Measurements from ENCODE around the gene DCBLD2. TPM values are rescaled to one million over a fixed set of nuclear protein-coding genes. Genes with fewer than 3 reads are reported as not detected.
A peak's percentile ranks its signal among the peaks of the same experiment; 100 is the strongest.

The DCBLD2 gene
- total and polyA plus RNA-seq, 9 of the 15 experiments (the other 6 are each of a cell fraction or from before 2014, with no cell fraction given) = 2.7 to 14.6 (median 7.4) TPM

GRCh38 chr3:98784666-98785600 lies 116.6 kb downstream of the DCBLD2 start:
- Histone ChIP-seq H2AFZ (ENCODE audit: low read depth, low read length) (no peak overlapping the region), H3K9me3 (replicated peaks; ENCODE audit: control insufficient read depth, insufficient read depth, low read depth, low read length) (no peaks in the 10 kb centered on the region), H4K20me1 (replicated peaks; ENCODE audit: control insufficient read depth, insufficient read depth, low read length) (no peaks in the 10 kb centered on the region), H3K9ac (ENCODE audit: insufficient read depth in 1 of 2, low read depth in 2 of 2, low read length in 2 of 2) (no peak overlapping the region), H3K9me1 (ENCODE audit: control insufficient read depth, insufficient read depth, low read length) (no peaks in the 10 kb centered on the region), H3K79me2 (ENCODE audit: control insufficient read depth, insufficient read depth, low read length) (no peaks in the 10 kb centered on the region), H3K27me3 (ENCODE audit: control insufficient read depth in 2 of 2, insufficient read depth in 2 of 2, low read length in 2 of 2) (0 out of 5 replicates have a peak, but pooled peaks cover 0 to 3% of the 10 kb centered on the region in 2 experiments), H3K4me1 (replicated peaks in 1 of 2; ENCODE audit: control insufficient read depth in 2 of 2, insufficient read depth in 2 of 2, low read length in 2 of 2) (no peaks in the 10 kb centered on the region), H3K36me3 (ENCODE audit: control insufficient read depth, insufficient read depth, low read length) (no peaks in the 10 kb centered on the region), H3K4me3 (no peak overlapping the region), H3K4me2 (ENCODE audit: insufficient read depth, low read length) (no peak overlapping the region), H3K27ac (ENCODE audit: extremely low read depth, low read depth, low read length) (no peak overlapping the region)
- DNase-seq (ENCODE audit: extremely low read depth in 1 of 4, low spot score in 3 of 4) (no peak), FAIRE-seq (no peak), ATAC-seq (no peak)
- POLR2A ChIA-PET = no interaction called here
- TF ChIP-seq CEBPG (CRISPR knock-in tag; IDR thresholded peaks at IDR 0.05) (no peak), CEBPG (tag; conservative IDR thresholded peaks at IDR 0.05 in 1 of 2, IDR thresholded peaks at IDR 0.05 in 1 of 2) (peak in 1 of 2 experiments; percentile 35; a peak in 3 of 4 replicates), CBX1 (IDR thresholded peaks at IDR 0.05; ENCODE audit: low read depth) (no peak)
- CTCF ChIA-PET (ENCODE audit: low intra/inter-chr PET ratio) = no interaction called here
- intact Hi-C loops (cut with micrococcal nuclease) (no loop called here), in situ Hi-C loops (cut with MboI) (no loop called here)
- WGBS (ENCODE audit: insufficient coverage, low coverage, missing lambda C conversion rate) = 0% methylated on average over 3 of the region's 3 CpGs
- BruUV-seq (replicated peaks) = no TSS peak

GRCh38 chr3:98784042-98784441 lies 117.5 kb downstream of the DCBLD2 start:
- FAIRE-seq = no peak
- no peak overlapping the region for H2AFZ ChIP-seq (ENCODE audit: low read depth, low read length)
- H4K20me1 ChIP-seq (replicated peaks; ENCODE audit: control insufficient read depth, insufficient read depth, low read length) = no peaks in the 10 kb centered on the region
- ChIA-PET CTCF (ENCODE audit: low intra/inter-chr PET ratio) (no interaction called here), POLR2A (no interaction called here)
- no peak overlapping the region for H3K4me2 ChIP-seq (ENCODE audit: insufficient read depth, low read length)
- H3K79me2 ChIP-seq (ENCODE audit: control insufficient read depth, insufficient read depth, low read length) = no peaks in the 10 kb centered on the region
- no peak overlapping the region for H3K27ac ChIP-seq (ENCODE audit: extremely low read depth, low read depth, low read length)
- no peaks in the 10 kb centered on the region for H3K9me1 ChIP-seq (ENCODE audit: control insufficient read depth, insufficient read depth, low read length)
- no peak for ATAC-seq
- H3K4me1 ChIP-seq (replicated peaks in 1 of 2; ENCODE audit: control insufficient read depth in 2 of 2, insufficient read depth in 2 of 2, low read length in 2 of 2) = no peaks in the 10 kb centered on the region
- 0% methylated on average over 4 of the region's 5 CpGs for WGBS (ENCODE audit: insufficient coverage, low coverage, missing lambda C conversion rate)
- intact Hi-C loops (cut with micrococcal nuclease) (no loop called here), in situ Hi-C loops (cut with MboI) (no loop called here)
- peaks cover 0 to 3% of the 10 kb centered on the region in 2 experiments; a peak in 1 of 5 replicates for H3K27me3 ChIP-seq (ENCODE audit: control insufficient read depth in 2 of 2, insufficient read depth in 2 of 2, low read length in 2 of 2)
- no peak overlapping the region for H3K4me3 ChIP-seq
- H3K36me3 ChIP-seq (ENCODE audit: control insufficient read depth, insufficient read depth, low read length) = no peaks in the 10 kb centered on the region
- no peak for DNase-seq (ENCODE audit: extremely low read depth in 1 of 4, low spot score in 3 of 4)
- TF ChIP-seq CHAMP1 (IDR thresholded peaks at IDR 0.05) (no peak), RFX7 (CRISPR knock-in tag; IDR thresholded peaks at IDR 0.05) (no peak)
- H3K9ac ChIP-seq (ENCODE audit: insufficient read depth in 1 of 2, low read depth in 2 of 2, low read length in 2 of 2) = no peak overlapping the region
- H3K9me3 ChIP-seq (replicated peaks; ENCODE audit: control insufficient read depth, insufficient read depth, low read depth, low read length) = no peaks in the 10 kb centered on the region
- BruUV-seq (replicated peaks) = no TSS peak
